Spinal cord (tissue), 10 donors: Measurements from ENCODE around the gene MAST1. TPM values are rescaled to one million over a fixed set of nuclear protein-coding genes. Genes with fewer than 3 reads are reported as not detected.

ENCODE experiments used
- DNase-seq, 6 donors: peaks; one replicate each; pipeline versions ENCODE4 v3.0.0 to v3.0.0-alpha.2; 2013 to 2015; ENCODE audit warnings: low spot score in 6 of 6, low read depth in 4 of 6
- H3K27ac ChIP-seq: one replicate; pipeline ENCODE4 v1.5.1; 2013; ENCODE audit warnings: low read depth, low read length, control low read depth
- H3K27me3 ChIP-seq: one replicate; pipeline ENCODE4 v1.6.1; 2013; ENCODE audit warnings: low read length; ENCODE audit not compliant: control insufficient read depth, insufficient read depth
- H3K36me3 ChIP-seq: one replicate; pipeline ENCODE4 v1.6.1; 2013; ENCODE audit warnings: low read length; ENCODE audit not compliant: control insufficient read depth, insufficient read depth
- H3K4me1 ChIP-seq: one replicate; pipeline ENCODE4 v1.6.1; 2013; ENCODE audit warnings: low read length; ENCODE audit not compliant: control insufficient read depth, insufficient read depth
- H3K4me3 ChIP-seq: one replicate; pipeline ENCODE4 v1.5.1; 2013; ENCODE audit warnings: low read depth, low read length, control low read depth
- H3K9me3 ChIP-seq: one replicate; pipeline ENCODE4 v1.6.1; 2013; ENCODE audit warnings: low read length; ENCODE audit not compliant: control insufficient read depth, insufficient read depth
- WGBS: methylation state at CpG from one replicate; pipeline ENCODE4 v1.1.5; 2013; ENCODE audit warnings: missing lambda C conversion rate; ENCODE audit not compliant: insufficient coverage; 5-methylcytosine and 5-hydroxymethylcytosine counted together
- long read RNA-seq, 4 donors: transcript quantifications; one replicate each; lab custom pipeline, GENCODE V29; 2026
- polyA plus RNA-seq, 2 donors: library from polyadenylated mRNA; unstranded; fragments of 120-200 nt; gene quantifications; one replicate each; pipeline ENCODE4 v1.2.1, GENCODE V29; 2013; ENCODE audit not compliant: insufficient read length in 2 of 2
- total RNA-seq, 2 donors: library from RNA; depleted of rRNA in 1 of 2; stranded (reverse); fragments of 120-200 nt in 1 of 2; fragments of >200 nt in 1 of 2; gene quantifications; one replicate each; pipeline versions ENCODE4 v1.2.3 to v1.2.4, GENCODE V29; 2013 to 2014
- donor health status: healthy.

The MAST1 gene
- total RNA-seq, result 10 to 100 TPM; 12.2 to 39.1 TPM
- 100 to 1,000 TPM in 1 of 2 donors, 10 to 100 TPM in 1; 87.0 to 112 TPM for polyA plus RNA-seq
- long read RNA-seq, donor 1, full-length matches to known transcripts, result 9 of 250 reads
- long read RNA-seq, donor 1, partial matches to known transcripts, result 236 of 250 reads
- long read RNA-seq, donor 1, other reads (novel, unspliced or antisense), result 5 of 250 reads
- long read RNA-seq, donor 2, partial matches to known transcripts, result 0 of 92 reads
- long read RNA-seq, donor 2, other reads (novel, unspliced or antisense), result 91 of 92 reads
- long read RNA-seq, donor 3, full-length matches to known transcripts, result 3 of 130 reads
- long read RNA-seq, donor 3, partial matches to known transcripts, result 14 of 130 reads
- long read RNA-seq, donor 3, other reads (novel, unspliced or antisense), result 113 of 130 reads
- long read RNA-seq, donor 4, partial matches to known transcripts, result 0 of 412 reads
- long read RNA-seq, donor 4, other reads (novel, unspliced or antisense), result 412 of 412 reads

- DNase-seq, result peak in 2 of 6 donors; percentile 88 to 91
- Histone ChIP-seq H3K9me3 (no peaks in the 10 kb centered on the region), H3K4me3 (peak within 1 kb of the TSS; percentile 53), H3K27me3 (peaks cover 57% of the 10 kb centered on the region), H3K27ac (peak within 1 kb of the TSS; percentile 27), H3K36me3 (peaks cover 15% of the 10 kb centered on the region), H3K4me1 (peaks cover 60% of the 10 kb centered on the region)
- under 1% methylated on average over 56 of the region's 69 CpGs for whole genome bisulfite sequencing
Measured at GRCh38 chr19:12838182-12838885, at the start of gene MAST1. Gene MAST1 (plus strand): TSS chr19:12838515. CDS start chr19:12838573, 58 bp downstream.

GRCh38 chr19:12788682-12789097, 49.6 kb upstream of the MAST1 start:
- DNase-seq, result peak in 2 of 6 donors; percentile 52 to 84
- H3K4me3 ChIP-seq, result peak overlapping the region; percentile 26
- WGBS, result 11% methylated on average over 9 of the region's 12 CpGs
- peaks cover 5% of the 10 kb centered on the region for H3K27me3 ChIP-seq
- no peaks in the 10 kb centered on the region for H3K36me3 ChIP-seq
- H3K27ac ChIP-seq, result peak overlapping the region; percentile 95
- peaks cover 73% of the 10 kb centered on the region for H3K4me1 ChIP-seq
- H3K9me3 ChIP-seq, result no peaks in the 10 kb centered on the region

DNA sequence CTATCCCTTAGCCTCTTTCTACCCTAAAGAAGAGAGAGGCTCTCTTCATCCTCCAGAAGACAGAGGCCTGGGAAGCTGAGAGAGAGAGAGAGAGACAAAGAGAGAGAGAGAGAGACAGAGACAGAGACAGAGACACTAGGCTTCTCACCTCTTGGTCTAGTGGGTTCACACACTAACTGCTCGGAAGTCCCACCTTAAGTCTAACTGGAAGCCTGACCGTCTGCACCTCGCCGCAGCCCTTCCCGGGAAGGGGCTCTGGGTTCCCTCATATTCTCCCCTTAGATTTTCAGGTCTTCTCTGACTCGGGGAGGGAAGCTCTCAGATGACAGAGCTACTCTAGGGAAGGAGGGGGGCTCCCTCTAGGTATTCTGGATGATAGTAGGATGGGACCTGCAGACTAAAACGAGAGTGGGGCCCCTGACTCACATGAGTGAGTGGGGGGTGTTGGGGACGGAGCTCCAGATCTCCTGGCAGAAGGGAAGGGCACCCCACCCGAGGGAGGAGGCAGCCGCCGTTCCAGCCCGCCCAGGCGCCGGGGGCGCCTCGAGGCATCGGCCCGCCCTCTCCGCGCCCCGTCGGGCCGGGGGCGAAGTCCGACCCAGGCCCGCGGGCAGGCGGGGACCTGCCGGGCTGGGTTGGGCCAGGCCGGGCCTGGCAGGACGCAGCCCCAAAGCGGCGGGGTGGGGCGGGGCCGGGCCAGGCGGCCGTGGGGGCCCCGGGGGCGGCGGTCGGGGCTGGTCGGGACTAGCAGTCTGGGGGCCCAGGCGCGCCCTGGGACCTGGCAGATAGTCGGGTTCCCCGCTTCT, 49.0 kb upstream of the MAST1 start:
- DNase-seq, result no peak
- H3K27ac ChIP-seq, result peak overlapping the region; percentile 95
- no peaks in the 10 kb centered on the region for H3K9me3 ChIP-seq
- peak overlapping the region; percentile 61 for H3K4me3 ChIP-seq
- H3K27me3 ChIP-seq, result peaks cover 5% of the 10 kb centered on the region
- WGBS, result 7% methylated on average over 38 of the region's 46 CpGs
- H3K4me1 ChIP-seq, result peaks cover 71% of the 10 kb centered on the region
- H3K36me3 ChIP-seq, result no peaks in the 10 kb centered on the region

DNA sequence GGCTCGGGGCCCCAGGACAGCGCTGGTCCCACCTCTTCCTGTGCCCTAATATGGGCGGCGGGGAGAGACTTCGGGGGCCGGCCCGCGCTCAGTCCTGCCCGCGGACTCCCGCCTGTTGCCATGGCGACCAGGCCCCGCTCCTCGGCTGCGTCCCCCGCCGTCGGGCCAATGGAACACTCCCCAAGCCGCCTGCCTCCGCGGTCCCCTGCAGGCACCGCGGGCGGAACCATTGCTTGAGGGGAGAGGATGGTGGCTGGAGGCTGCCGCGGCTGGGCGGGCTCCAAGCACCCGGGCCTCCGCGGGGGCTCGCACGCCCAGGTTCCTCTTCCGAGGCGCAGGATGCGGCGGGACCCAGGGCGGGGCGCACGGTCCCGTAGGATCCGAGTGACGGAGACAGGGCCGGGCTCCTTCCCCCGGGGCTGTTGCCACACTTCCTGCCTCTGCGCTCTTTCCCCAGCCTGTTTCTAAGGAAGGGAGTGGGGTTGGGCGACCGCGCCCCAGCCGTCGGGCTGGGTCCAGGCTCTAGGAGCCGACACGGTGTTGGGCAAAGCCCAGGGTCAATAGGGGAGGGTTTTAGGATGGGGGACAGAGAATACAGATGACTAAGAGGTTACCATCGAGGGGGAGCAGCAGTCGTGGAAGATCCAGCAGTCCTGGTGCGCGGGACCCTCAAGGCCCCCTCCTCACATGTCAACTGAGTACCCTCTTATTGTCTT, 48.3 kb upstream of the MAST1 start:
- peak in 3 of 6 donors; percentile 81 to 96 (median 96) for DNase-seq
- Histone ChIP-seq H3K4me3 (peak overlapping the region; percentile 61), H3K9me3 (no peaks in the 10 kb centered on the region), H3K27ac (peak overlapping the region; percentile 95), H3K36me3 (no peaks in the 10 kb centered on the region), H3K27me3 (peaks cover 5% of the 10 kb centered on the region), H3K4me1 (peaks cover 67% of the 10 kb centered on the region)
- WGBS, result under 1% methylated on average over 56 of the region's 56 CpGs

GRCh38 chr19:12790628-12791344, 47.5 kb upstream of the MAST1 start:
- Histone ChIP-seq H3K4me1 (peaks cover 62% of the 10 kb centered on the region), H3K36me3 (no peaks in the 10 kb centered on the region), H3K27ac (peak overlapping the region; percentile 95), H3K4me3 (peak overlapping the region; percentile 61), H3K9me3 (no peaks in the 10 kb centered on the region), H3K27me3 (peaks cover 5% of the 10 kb centered on the region)
- DNase-seq, result no peak
- 1% methylated on average over 22 of the region's 22 CpGs for WGBS

DNA sequence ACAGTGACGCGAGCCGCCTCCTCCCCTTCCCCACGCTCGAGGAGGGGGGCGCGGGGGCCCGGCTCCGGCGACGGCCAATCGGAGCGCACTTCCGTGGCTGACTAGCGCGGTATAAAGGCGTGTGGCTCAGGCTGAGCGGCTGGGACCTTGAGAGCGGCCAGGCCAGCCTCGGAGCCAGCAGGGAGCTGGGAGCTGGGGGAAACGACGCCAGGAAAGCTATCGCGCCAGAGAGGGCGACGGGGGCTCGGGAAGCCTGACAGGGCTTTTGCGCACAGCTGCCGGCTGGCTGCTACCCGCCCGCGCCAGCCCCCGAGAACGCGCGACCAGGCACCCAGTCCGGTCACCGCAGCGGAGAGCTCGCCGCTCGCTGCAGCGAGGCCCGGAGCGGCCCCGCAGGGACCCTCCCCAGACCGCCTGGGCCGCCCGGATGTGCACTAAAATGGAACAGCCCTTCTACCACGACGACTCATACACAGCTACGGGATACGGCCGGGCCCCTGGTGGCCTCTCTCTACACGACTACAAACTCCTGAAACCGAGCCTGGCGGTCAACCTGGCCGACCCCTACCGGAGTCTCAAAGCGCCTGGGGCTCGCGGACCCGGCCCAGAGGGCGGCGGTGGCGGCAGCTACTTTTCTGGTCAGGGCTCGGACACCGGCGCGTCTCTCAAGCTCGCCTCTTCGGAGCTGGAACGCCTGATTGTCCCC, 46.8 kb upstream of the MAST1 start, which contains the start of gene JUNB:
Gene JUNB, plus strand, starts transcription at position 142 of the 706 bp plus-strand sequence. Its CDS starts 286 bp downstream, at position 428.
- under 1% methylated on average over 73 of the region's 73 CpGs for WGBS
- Histone ChIP-seq H3K4me1 (peaks cover 62% of the 10 kb centered on the region), H3K36me3 (no peaks in the 10 kb centered on the region), H3K27me3 (peaks cover 5% of the 10 kb centered on the region), H3K4me3 (peak within 1 kb of the TSS; percentile 61), H3K27ac (peak within 1 kb of the TSS; percentile 95), H3K9me3 (no peaks in the 10 kb centered on the region)
- DNase-seq, result peak in 3 of 6 donors; percentile 78 to 96 (median 95)

DNA sequence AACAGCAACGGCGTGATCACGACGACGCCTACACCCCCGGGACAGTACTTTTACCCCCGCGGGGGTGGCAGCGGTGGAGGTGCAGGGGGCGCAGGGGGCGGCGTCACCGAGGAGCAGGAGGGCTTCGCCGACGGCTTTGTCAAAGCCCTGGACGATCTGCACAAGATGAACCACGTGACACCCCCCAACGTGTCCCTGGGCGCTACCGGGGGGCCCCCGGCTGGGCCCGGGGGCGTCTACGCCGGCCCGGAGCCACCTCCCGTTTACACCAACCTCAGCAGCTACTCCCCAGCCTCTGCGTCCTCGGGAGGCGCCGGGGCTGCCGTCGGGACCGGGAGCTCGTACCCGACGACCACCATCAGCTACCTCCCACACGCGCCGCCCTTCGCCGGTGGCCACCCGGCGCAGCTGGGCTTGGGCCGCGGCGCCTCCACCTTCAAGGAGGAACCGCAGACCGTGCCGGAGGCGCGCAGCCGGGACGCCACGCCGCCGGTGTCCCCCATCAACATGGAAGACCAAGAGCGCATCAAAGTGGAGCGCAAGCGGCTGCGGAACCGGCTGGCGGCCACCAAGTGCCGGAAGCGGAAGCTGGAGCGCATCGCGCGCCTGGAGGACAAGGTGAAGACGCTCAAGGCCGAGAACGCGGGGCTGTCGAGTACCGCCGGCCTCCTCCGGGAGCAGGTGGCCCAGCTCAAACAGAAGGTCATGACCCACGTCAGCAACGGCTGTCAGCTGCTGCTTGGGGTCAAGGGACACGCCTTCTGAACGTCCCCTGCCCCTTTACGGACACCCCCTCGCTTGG, 46.1 kb upstream of the MAST1 start:
- H3K27ac ChIP-seq, result peak overlapping the region; percentile 95
- peaks cover 5% of the 10 kb centered on the region for H3K36me3 ChIP-seq
- peak in 2 of 6 donors; percentile 54 to 65 for DNase-seq
- H3K4me1 ChIP-seq, result peaks cover 61% of the 10 kb centered on the region
- H3K4me3 ChIP-seq, result peak overlapping the region; percentile 61
- peaks cover 5% of the 10 kb centered on the region for H3K27me3 ChIP-seq
- under 1% methylated on average over 84 of the region's 84 CpGs for WGBS
- H3K9me3 ChIP-seq, result no peaks in the 10 kb centered on the region
